Astrocyte of the spinal cord (primary cell): ENCODE data around the gene ARHGEF7.

Experiments
- DNase-seq: peaks from one replicate; pipeline ENCODE4 v3.0.0; 2011; ENCODE audit warnings: low read depth, low spot score
- H3K4me3 ChIP-seq: 2 replicates; pipeline ENCODE4 v1.5.1; 2011; ENCODE audit warnings: low read depth, mild to moderate bottlenecking, low read length, moderate library complexity
- in situ Hi-C: cut with HindIII; loops from 2 replicates; pipeline ENCODE4 v1.10.0; 2017; ENCODE audit warnings: low sequenced_read_pairs
- TF ChIP-seq, protein P1 (sequence below): IDR thresholded peaks from 2 replicates; pipeline ENCODE4 v1.5.1; 2012; ENCODE audit warnings: low read depth, mild to moderate bottlenecking, low read length, inconsistent platforms

The ARHGEF7 gene

DNA sequence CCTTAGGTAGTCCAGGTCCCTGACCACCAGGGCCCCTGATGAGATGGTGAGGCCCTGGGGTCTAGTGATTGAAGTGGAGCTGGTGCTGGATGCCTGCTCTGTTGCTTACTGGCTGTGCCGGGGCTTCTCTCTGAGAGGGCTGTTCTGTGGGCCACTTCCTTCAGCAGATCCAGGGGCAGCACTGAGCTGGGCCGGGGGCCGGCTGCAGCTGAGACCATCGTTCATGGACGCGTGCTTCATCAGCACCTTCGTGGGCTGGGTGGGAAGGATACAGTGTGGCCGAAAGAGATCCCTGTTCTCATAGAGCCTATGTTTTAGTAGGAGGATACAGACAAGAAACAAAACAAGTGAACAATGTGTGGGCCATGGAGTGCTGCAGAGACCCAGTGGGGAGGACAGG, 172.1 kb downstream of the ARHGEF7 start:
- in situ Hi-C loops, result no loop called here
- TF ChIP-seq, protein P1, sequence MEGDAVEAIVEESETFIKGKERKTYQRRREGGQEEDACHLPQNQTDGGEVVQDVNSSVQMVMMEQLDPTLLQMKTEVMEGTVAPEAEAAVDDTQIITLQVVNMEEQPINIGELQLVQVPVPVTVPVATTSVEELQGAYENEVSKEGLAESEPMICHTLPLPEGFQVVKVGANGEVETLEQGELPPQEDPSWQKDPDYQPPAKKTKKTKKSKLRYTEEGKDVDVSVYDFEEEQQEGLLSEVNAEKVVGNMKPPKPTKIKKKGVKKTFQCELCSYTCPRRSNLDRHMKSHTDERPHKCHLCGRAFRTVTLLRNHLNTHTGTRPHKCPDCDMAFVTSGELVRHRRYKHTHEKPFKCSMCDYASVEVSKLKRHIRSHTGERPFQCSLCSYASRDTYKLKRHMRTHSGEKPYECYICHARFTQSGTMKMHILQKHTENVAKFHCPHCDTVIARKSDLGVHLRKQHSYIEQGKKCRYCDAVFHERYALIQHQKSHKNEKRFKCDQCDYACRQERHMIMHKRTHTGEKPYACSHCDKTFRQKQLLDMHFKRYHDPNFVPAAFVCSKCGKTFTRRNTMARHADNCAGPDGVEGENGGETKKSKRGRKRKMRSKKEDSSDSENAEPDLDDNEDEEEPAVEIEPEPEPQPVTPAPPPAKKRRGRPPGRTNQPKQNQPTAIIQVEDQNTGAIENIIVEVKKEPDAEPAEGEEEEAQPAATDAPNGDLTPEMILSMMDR, result no peak
- H3K4me3 ChIP-seq, result no peak overlapping the region
- DNase-seq, result no peak

DNA sequence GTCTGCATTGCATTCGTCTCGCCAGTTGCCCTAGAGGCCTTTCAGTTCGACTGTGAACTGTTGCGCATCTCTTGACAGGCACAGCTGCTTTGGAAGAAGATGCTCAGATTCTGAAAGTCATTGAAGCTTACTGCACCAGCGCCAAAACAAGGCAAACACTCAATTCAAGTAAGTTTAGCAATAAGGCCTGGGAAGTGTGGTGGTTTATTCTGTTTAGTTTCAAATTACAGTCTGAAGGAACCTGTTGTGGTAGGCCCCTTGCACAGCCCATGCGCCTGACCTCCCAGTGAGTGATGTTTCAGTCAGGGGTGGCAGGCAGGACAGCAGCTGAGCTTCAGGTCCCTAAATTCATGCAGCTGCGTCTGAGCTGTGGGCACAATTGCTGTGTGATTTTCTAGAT, 173.2 kb downstream of the ARHGEF7 start:
- in situ Hi-C loops, result no loop called here
- no peak overlapping the region for H3K4me3 ChIP-seq
- no peak for DNase-seq
- TF ChIP-seq, protein P1, result no peak

DNA sequence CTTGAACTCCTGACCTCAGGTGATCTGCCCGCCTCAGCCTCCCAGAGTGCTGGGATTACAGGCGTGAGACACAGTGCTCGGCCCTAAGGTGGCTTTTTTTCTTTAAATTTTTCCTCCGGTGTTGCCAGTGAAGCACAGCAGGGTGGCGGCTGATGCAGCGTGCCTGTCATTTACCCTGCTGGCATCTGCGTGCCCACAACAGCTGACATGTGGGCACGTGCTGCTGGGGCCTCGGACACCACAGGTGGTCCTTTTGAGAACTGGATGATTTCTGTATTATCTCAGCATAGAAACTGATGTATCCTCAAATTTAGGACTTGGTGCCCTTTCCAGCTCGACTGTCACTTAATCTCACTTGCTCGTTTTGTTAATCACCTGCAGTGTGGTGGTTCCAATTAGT, 174.1 kb downstream of the ARHGEF7 start:
- no peak for DNase-seq
- in situ Hi-C loops, result no loop called here
- H3K4me3 ChIP-seq, result no peak overlapping the region
- TF ChIP-seq, protein P1, result no peak

DNA sequence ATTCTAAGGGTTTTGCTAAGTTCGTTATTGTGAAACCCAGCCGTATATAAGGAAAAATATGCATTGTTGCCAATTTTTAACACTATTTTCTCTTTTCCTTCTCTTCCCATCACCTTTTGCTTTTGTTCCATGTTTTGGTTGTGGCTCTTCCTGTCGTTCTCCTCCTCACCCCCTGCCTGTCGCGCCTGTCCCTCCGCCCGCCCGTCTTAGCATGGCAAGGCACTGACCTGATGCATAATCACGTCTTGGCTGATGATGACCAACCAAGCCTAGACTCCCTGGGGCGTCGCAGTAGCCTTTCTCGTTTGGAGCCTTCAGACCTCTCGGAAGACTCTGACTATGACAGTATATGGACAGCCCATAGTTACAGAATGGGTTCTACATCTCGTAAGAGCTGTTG, 176.8 kb downstream of the ARHGEF7 start:
- DNase-seq, result no peak
- in situ Hi-C loops, result no loop called here
- H3K4me3 ChIP-seq, result no peak overlapping the region
- TF ChIP-seq, protein P1, result no peak

DNA sequence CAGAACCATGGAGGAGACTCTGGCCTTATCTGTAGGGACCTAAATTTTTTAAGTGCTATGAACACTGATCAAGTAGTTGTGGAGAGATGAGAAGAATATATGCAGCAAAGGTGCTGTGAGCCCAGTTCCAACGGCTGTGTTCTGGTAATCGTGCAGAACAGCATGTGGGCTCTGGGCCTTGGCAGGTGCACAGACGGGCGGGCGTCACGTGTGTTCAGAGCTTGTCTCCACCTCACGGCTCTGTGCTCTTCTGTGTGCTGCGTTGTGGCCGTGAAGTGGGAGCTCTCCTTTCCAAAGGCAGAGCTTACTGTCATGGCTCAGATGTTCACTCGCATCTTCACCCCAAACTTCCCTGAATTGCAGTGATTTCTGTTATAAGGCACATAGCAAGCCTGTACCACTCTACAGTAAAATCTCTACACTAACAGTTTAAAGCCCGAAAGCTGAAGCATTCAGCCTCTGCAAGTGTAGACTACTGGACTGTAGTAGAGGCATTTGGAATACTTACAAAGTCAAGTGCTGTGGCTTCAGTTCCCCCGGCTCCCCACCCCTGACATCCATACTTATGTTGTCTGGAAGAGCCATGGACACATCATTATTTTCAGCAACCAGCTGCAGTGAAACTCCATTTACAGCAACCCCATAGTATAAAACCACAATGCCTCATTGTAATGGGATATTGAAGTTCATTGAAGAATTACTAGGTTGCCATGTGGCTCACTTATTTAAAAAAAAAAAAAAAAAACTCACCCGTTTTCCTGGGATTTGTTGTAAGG, 177.8 kb downstream of the ARHGEF7 start:
- in situ Hi-C loops, result no loop called here
- no peak overlapping the region for H3K4me3 ChIP-seq
- TF ChIP-seq, protein P1, result no peak
- DNase-seq, result no peak

DNA sequence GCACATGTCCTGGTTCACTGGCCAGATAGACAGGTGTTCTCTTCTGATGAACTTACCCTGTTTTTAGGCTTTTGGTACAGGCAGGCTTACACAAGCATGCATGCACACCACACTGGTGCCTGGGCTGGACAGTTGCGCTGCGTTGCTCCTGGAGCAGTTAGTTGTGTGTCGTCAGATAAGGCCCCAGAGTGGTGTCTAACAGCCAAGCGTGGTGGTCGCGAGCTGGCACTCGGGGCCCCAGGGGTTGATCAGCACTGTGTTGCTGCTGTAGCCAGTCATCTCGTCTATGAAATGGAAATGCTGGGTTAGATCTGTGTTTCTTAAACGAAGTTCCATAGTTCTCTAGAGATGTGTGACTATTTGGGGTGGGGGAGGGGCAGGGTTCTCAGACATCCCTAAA, 180.8 kb downstream of the ARHGEF7 start:
- in situ Hi-C loops, result no loop called here
- no peak overlapping the region for H3K4me3 ChIP-seq
- TF ChIP-seq, protein P1, result no peak
- DNase-seq, result no peak
